ENCODE data around the gene NEURL4.
A peak's percentile ranks its signal among the peaks of the same experiment; 100 is the strongest.
"Not testable (repeated sequence)": the region's sequence is repeated elsewhere in the genome, so short reads cannot be mapped to it uniquely, and the experiment has no call there.

Gene NEURL4

GRCh38 chr17:7328840-7329373, at the start of gene NEURL4:
Gene NEURL4, minus strand, starts transcription at chr17:7329335. Its CDS starts 23 bp downstream, at chr17:7329312.
- TF ChIP-seq CTCF (IDR thresholded peaks at IDR 0.05; ENCODE audit: low read depth, low read length) (no peak), POLR2A (IDR thresholded peaks at IDR 0.05; ENCODE audit: extremely low read depth, insufficient read length) (no peak), MAX (IDR thresholded peaks at IDR 0.05; ENCODE audit: low read depth, low read length) (no peak), MYC (IDR thresholded peaks at IDR 0.05; ENCODE audit: low read depth, low read length) (no peak)
- no peak for DNase-seq (ENCODE audit: low read depth)
- H3K4me3 ChIP-seq (ENCODE audit: low read depth, low read length): peak within 1 kb of the TSS; percentile 90

- TF ChIP-seq MYC (IDR thresholded peaks at IDR 0.05; ENCODE audit: low read depth, low read length): no peak
- no peak for TF ChIP-seq MAX (IDR thresholded peaks at IDR 0.05; ENCODE audit: low read depth, low read length)
- no peak for TF ChIP-seq POLR2A (IDR thresholded peaks at IDR 0.05; ENCODE audit: extremely low read depth, insufficient read length)
- TF ChIP-seq CTCF (IDR thresholded peaks at IDR 0.05; ENCODE audit: low read depth, low read length): no peak
- H3K4me3 ChIP-seq (ENCODE audit: low read depth, low read length): no peak overlapping the region
- no peak for DNase-seq (ENCODE audit: low read depth)
Observed at GRCh38 chr17:7374353-7374752, 45.2 kb upstream of the NEURL4 start.

- no peak for DNase-seq (ENCODE audit: low read depth)
- no peak overlapping the region for H3K4me3 ChIP-seq (ENCODE audit: low read depth, low read length)
- TF ChIP-seq CTCF (IDR thresholded peaks at IDR 0.05; ENCODE audit: low read depth, low read length) (no peak), MAX (IDR thresholded peaks at IDR 0.05; ENCODE audit: low read depth, low read length) (no peak), MYC (IDR thresholded peaks at IDR 0.05; ENCODE audit: low read depth, low read length) (no peak), POLR2A (IDR thresholded peaks at IDR 0.05; ENCODE audit: extremely low read depth, insufficient read length) (no peak)
Observed at GRCh38 chr17:7370853-7371252, 41.7 kb upstream of the NEURL4 start.

- TF ChIP-seq CTCF (IDR thresholded peaks at IDR 0.05; ENCODE audit: low read depth, low read length) (no peak), MAX (IDR thresholded peaks at IDR 0.05; ENCODE audit: low read depth, low read length) (no peak), POLR2A (IDR thresholded peaks at IDR 0.05; ENCODE audit: extremely low read depth, insufficient read length) (no peak), MYC (IDR thresholded peaks at IDR 0.05; ENCODE audit: low read depth, low read length) (no peak)
- no peak for DNase-seq (ENCODE audit: low read depth)
- H3K4me3 ChIP-seq (ENCODE audit: low read depth, low read length): no peak overlapping the region
Observed at GRCh38 chr17:7369825-7370224, 40.7 kb upstream of the NEURL4 start.

- not testable (repeated sequence) for DNase-seq (ENCODE audit: low read depth); H3K4me3 ChIP-seq (ENCODE audit: low read depth, low read length)
Observed at GRCh38 chr17:7368599-7368994, 39.5 kb upstream of the NEURL4 start.

- H3K4me3 ChIP-seq (ENCODE audit: low read depth, low read length): no peak overlapping the region
- TF ChIP-seq POLR2A (IDR thresholded peaks at IDR 0.05; ENCODE audit: extremely low read depth, insufficient read length) (no peak), MYC (IDR thresholded peaks at IDR 0.05; ENCODE audit: low read depth, low read length) (no peak), MAX (IDR thresholded peaks at IDR 0.05; ENCODE audit: low read depth, low read length) (no peak), CTCF (IDR thresholded peaks at IDR 0.05; ENCODE audit: low read depth, low read length) (no peak)
- DNase-seq (ENCODE audit: low read depth): no peak
Observed at GRCh38 chr17:7367918-7368598, 38.9 kb upstream of the NEURL4 start.

Measured in NB4 (cell line).